HG03460 (cell line): ENCODE measurements around the gene ACSF3.

ENCODE experiments used
- ATAC-seq: cut with Tn5 transposase; IDR thresholded peaks from one replicate; pipeline ENCODE4 v1.9.1; 2021; ENCODE audit not compliant: unreplicated experiment

Gene ACSF3

DNA sequence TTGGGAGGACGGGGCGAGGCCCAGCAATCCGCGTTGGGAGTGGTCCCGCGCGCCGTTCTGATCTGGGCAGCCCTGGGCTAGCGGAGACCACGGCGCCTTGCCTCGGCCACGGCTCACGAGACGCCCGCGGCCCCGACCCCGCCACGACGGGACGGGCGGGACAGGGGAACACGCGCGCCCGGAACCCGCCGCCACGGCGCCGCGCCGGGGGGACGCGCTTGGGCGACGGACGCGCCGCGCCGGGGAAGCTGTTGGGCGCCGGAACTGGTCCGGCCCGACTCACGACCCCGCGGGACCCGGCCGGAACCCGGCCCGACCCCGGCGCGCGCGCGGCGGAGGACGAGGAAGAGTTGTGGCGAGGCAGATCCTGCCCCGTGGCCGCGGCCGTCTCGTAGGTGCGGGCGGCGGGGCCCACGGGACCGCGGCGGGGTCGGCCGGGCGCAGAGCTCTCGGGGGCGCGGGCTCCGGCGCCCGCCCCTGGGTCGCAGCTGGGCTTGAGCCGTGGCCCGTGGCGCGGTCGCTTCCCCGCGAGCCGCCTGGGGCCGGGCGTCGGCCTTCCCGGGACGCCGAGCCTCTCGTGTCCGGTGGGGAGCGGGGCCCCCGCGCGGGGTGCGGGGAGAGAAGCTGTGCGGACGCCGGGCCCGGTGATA, at the start of gene ACSF3:
TSS of gene ACSF3 (plus strand) at position 251 of the 650 bp plus-strand sequence. CDS start 6,830 bp downstream, outside the sequence.
- ATAC-seq: no peak

DNA sequence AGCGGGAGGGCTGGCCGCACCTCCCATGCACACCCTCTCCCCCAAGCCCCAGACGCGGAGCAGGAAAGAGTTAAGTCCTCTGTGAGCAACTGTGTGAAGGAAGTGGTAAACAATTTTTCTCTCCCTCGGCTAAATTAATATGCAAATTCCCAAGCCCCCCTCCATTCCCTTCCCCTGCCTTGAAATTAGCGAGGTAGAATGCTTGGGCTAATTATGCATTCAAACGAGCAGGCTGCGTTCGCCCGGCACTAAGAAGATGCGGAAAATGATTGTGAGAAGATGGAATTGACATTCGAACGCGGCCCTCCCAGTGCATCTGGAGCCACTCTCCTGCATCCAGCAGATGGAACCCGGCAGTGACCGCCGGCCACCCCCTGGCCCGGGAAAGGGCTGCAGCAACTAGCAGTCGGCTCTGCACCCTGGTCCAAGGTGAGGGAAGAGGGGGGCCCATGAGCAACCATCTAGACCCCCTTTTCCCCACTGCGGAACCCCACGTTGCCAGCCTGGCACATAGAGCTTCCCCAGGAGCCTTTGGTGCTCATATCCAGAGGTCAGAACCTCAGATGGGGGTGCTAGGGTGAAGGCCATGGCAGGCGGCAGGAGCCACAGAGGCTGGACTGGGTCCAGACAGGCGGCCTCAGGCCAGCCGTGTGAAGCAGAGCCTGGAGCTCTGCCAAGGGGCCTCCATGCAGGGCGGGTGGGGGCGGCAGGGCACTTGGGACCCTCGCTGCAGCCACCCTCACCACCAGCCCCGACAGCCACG, 49.1 kb upstream of the ACSF3 start:
- ATAC-seq: no peak

DNA sequence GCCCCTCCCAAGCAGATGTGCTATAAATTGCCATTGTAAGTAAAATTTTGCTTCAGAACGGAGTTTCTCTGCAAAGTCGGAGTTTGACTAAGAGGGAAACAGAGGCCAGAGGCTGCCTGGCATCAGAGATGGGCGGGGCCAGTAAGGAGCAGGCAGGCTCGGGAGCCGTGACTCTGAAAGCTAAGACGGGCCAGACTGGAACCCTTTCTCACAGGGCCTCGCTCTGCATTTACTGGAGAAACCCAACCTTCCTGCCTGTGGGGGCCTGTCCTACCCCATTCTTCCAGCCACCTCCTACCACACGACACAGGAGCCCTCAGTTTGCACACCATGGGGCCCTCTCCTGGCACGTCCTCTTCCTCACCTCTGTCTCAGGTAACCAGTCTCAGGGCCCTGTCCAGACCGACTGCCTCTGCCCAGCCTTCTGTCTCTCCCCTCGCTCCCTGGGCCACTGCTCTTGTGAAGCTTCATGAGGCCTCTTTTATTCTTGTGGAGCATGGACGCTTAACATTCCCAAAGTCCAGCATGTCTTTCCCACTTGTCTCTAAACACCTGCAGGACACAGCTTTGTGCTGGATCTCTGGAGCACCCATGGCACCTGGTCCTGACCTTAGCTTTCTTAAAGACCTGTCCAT, 48.4 kb upstream of the ACSF3 start:
- ATAC-seq: no peak

DNA sequence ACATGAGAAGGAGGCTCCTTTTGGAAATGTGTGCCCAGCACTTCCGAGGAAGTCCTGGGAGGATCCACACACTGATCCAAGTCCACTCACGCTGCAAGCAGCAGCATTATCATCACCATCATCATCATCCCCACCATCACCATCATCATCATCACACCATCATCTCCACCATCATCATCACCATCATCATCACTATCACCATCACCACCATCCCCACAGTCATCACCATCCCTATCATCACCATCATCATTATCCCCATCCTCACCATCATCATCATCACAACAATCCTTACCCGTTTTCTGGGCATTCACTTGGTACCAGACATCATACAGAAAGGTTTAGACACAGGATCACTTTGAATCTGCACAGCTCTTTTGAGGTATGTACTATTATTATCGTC, 47.8 kb upstream of the ACSF3 start:
- no peak for ATAC-seq

DNA sequence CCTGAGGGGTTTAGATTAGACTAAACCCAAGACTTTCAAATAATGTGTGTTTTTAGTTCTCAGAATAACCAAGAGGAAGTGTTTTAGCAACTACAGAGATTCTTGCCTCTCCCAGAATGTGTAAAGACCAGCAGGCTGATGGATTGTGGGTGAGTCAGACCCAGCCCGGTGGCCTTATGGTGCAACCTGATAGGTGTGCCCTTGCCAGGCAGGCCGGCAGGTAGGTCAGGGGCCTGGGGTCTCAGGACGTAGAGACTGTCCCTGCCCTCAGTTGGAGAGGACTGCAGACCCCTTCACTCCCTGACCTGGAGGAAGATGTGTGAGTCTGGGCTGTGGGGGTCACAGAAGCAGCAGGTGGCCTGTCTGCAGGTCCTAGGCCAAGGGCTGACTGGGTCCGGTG, 47.2 kb upstream of the ACSF3 start:
- ATAC-seq: no peak

DNA sequence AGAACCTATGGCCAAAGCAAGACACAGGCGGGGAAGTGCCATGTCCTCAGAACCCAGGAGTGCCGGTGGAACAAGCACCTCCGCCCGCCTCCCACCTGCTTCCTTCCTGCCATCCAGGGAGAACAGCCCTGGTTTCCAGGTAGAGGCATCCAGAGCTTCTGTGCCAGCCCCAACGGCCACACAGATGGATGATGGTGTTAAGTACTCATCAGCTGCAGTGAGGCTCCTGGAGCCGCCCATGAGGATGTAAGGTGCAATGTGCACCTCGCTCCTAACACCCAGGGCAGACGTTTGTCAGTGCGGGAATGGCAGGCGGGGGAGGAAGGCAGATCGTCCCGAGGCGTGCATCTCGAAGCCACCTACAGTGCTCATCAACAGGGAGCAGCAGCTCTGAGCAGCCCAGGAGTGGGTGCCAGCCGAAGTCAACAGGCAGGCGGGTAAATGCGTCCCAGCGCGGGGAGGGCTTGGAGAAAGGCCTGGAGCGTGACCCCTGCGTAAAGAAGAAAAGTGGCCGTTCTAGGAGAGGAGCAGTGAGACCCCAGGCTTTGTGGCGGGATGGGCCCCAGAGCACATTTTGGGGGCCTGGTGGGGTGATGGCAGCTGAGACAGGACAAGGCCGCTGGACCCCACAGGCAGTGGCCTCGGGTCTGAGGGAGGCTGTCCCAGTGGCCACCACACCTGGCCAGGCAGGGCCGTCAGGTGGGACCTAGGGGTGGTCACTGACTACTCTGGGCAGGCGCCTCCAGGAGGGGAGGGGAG, 46.1 kb upstream of the ACSF3 start:
- no peak for ATAC-seq

DNA sequence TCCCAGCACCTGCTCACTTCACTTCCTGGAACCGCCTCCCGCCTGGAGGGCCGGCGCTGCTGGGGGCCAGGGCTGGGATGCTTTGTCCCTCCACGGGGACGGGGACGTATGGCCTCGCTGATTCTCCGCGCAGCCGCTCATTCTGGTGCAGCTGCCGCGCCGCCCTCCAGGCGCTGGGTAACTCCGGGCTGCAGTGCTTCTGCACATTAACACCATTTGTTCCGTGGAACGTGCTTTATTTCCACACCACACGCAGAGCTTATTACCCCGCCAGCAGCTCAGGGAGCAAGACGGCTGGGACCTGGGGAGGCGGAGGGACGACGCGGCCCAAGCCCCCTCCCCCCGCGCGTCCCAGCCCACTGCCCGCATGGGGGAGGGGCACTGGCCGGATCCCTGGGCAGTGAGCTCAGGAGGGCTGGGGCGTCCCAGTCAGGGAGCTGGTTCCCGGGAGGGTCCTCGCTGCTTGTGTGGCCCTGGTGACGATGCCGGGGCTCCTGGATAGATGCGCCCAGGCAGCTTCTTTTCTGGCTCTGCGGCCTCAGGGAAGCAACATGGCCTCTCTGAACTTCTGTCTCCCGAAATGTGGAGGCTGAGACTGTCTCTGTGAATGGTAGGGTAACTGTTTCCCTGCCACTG, 45.4 kb upstream of the ACSF3 start:
- no peak for ATAC-seq

DNA sequence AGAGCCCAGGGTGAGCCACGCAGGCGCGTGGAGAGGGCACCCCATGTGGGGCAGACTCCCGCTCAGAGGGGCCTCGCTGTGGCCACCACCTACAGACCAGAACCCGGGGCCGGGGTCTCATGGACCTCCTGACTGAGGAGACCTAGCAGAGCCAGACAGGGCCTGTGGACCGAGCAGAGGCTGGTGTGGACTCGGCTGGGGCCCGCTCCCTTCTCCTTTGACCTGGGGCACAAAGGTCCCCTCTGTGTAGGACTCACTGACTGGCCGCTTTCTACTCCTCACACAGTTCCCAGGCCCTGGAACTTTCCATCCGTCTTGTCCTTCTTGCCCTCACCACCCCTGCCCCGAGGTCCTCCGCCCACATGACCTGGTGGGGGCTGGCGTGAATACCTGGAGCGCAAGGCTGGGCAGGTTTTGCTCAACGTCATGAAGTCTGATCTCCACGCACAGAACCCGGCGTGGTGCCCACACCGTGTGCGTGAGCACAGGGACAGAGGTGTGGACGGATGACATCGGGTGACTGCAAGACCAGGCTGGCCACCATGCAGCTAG, 44.7 kb upstream of the ACSF3 start:
- ATAC-seq: no peak

DNA sequence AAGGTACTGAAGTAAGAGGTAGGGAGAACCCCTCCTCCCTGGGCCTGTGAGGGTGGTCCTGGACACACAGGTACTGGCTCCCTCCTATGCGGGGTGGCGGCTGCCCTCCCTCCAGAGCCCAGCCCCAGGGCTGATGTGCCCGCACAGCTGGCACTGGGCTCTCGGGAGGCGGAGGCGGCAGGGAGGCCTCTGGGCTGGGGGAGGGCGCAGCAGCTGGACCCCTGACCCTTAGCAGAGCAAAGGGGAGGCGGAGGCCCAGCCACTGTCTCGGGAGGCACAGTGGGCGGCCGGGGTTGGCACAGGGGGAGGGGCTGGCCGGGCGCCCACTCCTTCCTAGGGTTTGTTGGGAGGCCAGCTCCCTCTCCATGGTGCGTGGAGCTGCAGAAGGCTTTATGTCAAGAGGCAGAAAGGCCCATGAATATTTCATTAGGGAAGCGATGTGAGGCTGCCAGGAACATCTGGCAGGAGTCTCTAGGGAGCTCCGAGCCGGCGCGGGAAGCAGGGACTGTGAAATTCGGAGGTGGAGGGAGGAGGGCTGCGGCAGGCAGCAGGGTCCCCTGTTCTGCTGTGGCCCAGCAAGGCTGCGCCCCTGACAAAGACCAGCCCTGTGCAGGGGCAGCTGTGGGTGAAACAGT, 44.1 kb upstream of the ACSF3 start:
- ATAC-seq: no peak

DNA sequence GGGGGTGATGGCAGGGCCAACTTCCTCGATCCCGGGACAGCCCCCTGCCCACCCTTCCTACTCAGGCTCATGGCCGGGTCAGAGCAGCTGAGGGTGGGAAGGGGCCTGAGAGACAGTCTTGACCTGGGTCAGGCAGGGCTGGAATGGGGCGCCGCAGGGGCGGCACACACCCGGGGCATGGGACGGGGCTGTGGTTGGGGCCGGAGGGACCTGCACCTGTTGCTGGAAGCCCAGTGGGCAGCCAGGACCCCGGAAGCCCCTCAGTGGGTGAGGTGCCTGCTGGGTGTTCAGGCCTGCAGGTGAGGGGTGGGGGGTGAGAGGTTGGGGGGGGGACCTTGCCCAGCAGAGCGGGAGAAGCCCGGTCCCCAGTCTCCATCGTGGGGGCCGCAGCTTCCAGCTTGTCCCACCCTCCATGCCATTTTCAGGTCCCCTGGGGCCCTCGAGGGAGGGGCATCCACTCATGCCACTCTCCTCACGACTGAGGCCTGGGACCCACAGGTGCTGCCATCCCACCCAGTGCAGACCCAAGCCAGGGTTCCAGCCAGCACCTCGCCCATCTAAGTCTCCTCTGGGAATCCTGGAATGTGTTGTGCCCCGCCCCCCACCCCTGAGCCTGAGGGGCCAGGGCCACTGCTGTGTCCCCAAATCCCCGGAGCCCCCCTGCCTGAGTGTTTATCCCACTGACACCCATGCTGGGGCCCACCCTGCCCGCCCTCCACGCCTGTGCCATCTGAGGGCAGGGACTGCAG, 43.4 kb upstream of the ACSF3 start:
- no peak for ATAC-seq

DNA sequence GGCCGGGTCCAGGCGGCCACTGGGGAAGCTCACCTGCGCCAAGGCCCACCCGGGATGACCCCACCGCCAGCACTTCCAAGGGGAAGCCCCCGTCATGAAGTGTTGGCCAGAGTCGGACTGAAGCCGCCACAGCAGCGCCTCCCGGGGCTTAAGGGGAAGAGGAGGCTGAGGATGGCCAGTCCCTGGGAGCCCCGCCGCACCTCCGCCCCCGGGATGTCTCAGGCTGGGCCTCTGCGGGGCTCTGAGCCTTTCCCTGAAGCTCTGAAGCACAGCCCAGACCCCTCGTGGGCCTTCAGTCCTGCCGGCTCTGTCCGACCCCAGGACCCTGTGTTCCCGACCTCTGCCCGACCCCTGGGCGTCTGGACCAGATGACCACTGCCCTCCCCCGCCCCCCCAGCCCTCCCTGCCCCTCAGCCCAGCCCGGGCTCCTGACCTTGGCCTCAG, 42.8 kb upstream of the ACSF3 start:
- no peak for ATAC-seq

DNA sequence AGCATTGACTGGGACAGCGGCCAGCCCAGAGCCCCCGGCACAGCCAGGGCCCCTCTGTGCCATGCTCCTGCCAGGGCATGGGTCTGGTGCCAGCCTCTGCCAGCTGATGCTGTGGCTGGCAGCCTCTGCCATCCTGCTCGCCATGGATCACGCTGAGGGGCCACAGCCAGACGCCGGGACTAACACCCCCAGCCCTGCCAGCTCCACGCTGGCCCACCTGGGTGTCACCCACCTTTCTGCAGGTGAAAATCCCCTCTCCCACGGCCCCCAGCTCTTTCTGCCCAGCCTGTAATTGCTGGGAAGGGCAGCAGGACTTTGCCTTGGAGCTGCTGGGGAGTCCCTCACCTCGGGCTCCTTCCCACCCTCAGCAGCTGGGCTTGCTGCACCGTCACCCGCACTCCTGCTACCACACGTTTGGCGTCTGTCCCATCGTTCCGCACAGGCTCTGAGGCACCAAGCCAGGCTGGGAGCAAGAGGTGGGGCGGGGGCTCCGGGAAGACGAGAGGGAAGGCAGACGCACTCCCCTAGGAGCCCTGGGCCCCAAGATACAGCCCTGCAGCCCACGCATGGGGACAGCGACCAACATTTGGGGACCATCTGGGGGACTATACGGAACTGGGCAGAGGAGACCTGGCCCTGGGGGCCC, 42.0 kb upstream of the ACSF3 start:
- ATAC-seq: no peak

DNA sequence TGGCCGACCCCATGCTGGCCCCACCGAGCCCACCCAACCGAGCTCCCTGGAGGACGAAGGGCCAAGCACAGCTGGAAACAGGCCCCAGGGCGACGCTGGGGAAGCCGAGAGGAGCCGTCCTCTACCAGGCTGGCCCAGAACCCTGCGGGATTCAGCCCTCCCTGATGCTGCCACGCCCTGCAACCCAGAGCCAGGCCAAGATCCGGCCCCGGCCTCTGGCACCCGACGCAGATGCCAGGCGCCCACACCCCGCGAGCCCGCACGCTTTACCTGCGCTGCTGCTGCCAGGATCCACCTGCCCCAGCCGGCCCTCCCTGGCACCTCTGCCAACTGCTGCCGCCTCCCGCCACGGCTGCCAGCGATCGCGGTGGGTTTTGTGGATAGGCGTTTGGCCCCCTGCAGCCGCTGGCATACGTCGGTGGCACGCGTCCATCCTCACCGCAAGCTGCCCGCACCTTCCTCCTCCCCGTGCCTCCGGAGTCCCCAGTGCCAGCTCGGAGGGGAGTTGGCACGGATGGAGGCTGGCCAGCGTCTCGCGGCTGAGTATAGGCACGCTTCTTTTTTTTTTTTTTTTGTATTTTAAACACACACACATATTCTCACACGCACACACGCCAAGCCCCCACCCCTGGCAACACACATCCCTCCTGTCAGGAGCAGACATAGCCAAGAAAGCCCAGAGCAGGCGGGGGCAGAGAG, 41.3 kb upstream of the ACSF3 start:
- ATAC-seq: no peak

DNA sequence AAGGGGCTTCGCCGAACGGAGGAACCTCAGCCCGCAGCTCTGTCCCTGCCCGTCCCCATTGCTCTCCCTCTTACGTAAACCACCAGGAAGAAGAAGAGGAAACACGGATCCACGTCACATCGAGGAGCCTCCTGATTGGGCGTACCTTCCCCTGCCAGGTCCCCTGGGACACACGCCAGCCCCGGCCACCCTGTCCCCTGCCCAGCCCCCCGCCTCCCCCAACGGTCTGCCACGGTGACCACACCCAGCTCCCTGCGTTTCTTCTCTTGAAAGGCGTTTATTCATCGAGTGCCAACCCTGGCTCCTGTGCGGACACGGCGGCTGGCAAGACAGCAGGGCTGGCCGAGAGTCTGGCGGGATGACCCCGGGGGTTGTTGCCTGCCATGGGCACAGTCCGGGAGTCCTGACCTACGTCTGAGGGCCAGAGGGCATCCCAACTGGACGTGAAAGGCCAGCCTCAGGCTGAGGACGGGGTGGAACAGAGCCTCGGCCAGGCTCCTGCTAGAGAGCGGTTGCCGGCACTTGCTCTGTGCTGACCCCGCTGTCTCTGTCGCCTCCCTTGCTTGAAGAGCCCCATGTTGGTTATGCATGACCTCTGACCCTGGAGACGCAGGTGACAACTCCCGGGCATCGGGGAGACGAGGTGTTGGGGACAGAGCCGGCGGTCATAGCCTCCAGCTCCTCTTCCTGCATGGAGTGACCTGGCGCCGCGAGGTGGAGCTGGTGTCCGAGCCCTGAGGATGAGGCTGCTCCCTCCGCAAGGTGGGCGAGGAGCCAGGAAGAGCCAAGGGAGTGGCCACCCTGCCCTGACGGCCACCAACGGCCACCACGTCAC, 40.5 kb upstream of the ACSF3 start:
- ATAC-seq: no peak

DNA sequence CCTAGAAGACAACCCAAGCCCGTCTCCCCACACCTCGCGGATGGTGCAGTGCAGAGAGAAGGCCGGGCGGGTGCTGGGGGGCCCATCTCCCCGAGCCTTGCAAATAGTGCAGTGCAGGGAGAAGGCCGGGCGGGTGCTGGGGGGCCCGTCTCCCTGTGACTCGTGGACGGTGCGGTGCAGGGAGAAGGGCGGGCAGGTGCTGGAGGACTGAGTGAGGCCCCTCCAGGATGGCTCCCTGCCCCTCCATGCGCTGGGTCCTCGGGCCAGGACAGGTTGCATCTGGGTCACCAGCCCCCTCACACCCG, 40.0 kb upstream of the ACSF3 start:
- ATAC-seq: no peak

DNA sequence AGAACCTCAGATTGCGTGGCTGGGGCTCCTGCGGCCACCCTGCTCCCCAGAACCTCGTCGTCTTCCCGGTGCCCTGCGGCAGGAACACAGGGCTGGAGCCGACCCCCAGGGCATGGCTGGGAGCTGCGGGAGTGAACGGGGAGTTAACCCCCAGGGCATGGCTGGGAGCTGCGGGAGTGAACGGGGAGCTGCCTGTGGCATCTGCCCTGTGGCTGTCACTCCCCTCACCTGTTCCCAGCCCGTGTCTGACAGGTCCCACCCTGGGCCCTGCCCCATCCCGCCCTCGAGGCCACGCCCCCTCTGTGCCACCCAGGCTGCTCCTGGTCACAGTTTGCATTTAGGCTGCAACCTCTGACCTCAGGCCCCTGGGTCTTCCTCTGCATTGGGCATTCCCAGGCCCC, 39.4 kb upstream of the ACSF3 start:
- no peak for ATAC-seq

DNA sequence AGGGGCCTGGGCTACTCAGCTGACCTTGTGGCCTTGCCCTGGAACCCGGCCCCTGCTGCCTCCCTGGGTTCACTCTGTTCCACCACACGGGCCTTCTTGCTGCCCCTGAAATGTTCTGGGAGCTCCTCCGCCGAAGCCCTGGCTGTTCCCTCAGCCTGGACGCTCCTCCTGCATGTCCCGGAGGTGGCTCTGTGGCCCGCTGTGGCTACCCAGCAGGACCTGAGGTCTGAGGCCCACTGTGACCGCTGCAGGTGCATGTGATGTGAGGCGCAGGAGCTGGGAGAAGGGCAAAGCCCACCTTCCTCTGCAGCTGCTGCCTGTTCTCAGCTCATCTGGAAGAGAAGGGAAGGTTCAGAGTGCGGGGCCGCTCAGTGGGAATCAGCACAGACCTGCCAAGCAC, 38.9 kb upstream of the ACSF3 start:
- no peak for ATAC-seq

DNA sequence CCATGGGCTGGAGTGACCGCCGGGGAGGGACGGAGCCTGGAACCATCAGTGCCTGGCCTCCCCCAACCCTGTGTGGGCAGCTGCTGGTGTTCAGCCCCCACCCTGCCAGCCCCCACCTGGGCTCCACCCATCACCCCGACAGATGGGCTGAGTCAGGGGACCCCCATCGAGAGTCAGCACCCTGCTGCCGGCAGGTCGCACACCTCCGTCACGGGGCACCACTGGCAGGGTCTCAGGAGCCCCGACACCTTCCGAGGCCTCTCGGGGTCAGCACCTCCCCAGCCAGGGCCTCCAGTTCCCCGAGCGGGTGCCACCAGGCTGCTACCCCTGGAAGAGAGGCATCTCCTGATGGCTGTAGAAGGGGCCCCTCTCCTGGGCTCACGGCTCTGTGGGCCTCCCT, 38.3 kb upstream of the ACSF3 start:
- no peak for ATAC-seq
